Testis (tissue), 2 donors: Measurements from ENCODE around the gene ESR1.

ENCODE experiments used
- CTCF ChIP-seq, 3 experiments: fragments of 450-650 bp in 2 of 3; fragments of 200-600 bp in 1 of 3; sonication (generic) in 1 of 3; IDR thresholded peaks; one replicate each; pipeline ENCODE4 v1.5.1; 2016 to 2019; ENCODE audit warnings: antibody characterized with exemption in 3 of 3, mild to moderate bottlenecking in 2 of 3, moderate library complexity in 1 of 3
- POLR2A ChIP-seq: fragments of 450-650 bp; IDR thresholded peaks from one replicate; pipeline ENCODE4 v1.6.1; 2017; ENCODE audit warnings: antibody characterized with exemption, mild to moderate bottlenecking, moderate library complexity

GRCh38 chr6:152112491-152113261 lies 305.2 kb downstream of the ESR1 start:
- no peak for TF ChIP-seq CTCF (IDR thresholded peaks at IDR 0.05)
- no peak for TF ChIP-seq POLR2A
